Activated CD4-positive, alpha-beta memory T cell treated with anti-CD3 and anti-CD28 coated beads for 36 hours (primary cell): ENCODE measurements around the gene LGALS9C. TPM values are rescaled to one million over a fixed set of nuclear protein-coding genes. Genes with fewer than 3 reads are reported as not detected.
"Not testable (repeated sequence)": the region's sequence is repeated elsewhere in the genome, so short reads cannot be mapped to it uniquely, and the experiment has no call there.

Experiments used
- CTCF ChIA-PET: fragments of 350-600 bp; sonication (Branson Sonifier 250); formaldehyde crosslinking; loops from one replicate; lab custom pipeline; 2021; ENCODE audit warnings: antibody characterized with exemption, inconsistent platforms; lab: Charles Lee
- POLR2A ChIA-PET: fragments of 350-600 bp; sonication (Branson Sonifier 250); formaldehyde crosslinking; loops from one replicate; lab custom pipeline; 2021; ENCODE audit warnings: antibody characterized with exemption; lab: Charles Lee
- DNase-seq: peaks from one replicate; pipeline ENCODE4 v3.0.0-alpha.2; 2020
- H3K27ac Mint-ChIP-seq: one replicate; pipeline ENCODE4 v1.8.0; 2021; ENCODE audit warnings: mixed read lengths
- H3K27me3 Mint-ChIP-seq: one replicate; pipeline ENCODE4 v1.8.0; 2021; ENCODE audit warnings: mixed read lengths
- H3K36me3 Mint-ChIP-seq: one replicate; pipeline ENCODE4 v1.8.0; 2021; ENCODE audit warnings: mixed read lengths
- H3K4me1 Mint-ChIP-seq: one replicate; pipeline ENCODE4 v1.8.0; 2021; ENCODE audit warnings: low read depth, mixed read lengths
- H3K4me3 Mint-ChIP-seq: one replicate; pipeline ENCODE4 v1.8.0; 2021; ENCODE audit warnings: mild to moderate bottlenecking, mixed read lengths
- H3K9me3 Mint-ChIP-seq: one replicate; pipeline ENCODE4 v1.8.0; 2021; ENCODE audit warnings: mixed read lengths
- intact Hi-C: fragments of 100-400 bp; cut with micrococcal nuclease; formaldehyde crosslinking; loops from one replicate; pipeline ENCODE4 v1.15.1; 2023
- total RNA-seq, 2 experiments: library from RNA; stranded (reverse); gene quantifications; one replicate each; pipeline ENCODE4 v1.2.3, GENCODE V29; 2021

The LGALS9C gene
- total RNA-seq, 2 experiments from 2014 or later: 0.19 TPM; not detected in 1

- H3K27ac Mint-ChIP-seq, POLR2A ChIA-PET, H3K4me1 Mint-ChIP-seq, H3K4me3 Mint-ChIP-seq, intact Hi-C loops, H3K9me3 Mint-ChIP-seq, CTCF ChIA-PET, H3K27me3 Mint-ChIP-seq, DNase-seq, H3K36me3 Mint-ChIP-seq: not testable (repeated sequence)
Observed at GRCh38 chr17:18466250-18466983, 10.2 kb upstream of the LGALS9C start.

- H3K36me3 Mint-ChIP-seq, H3K9me3 Mint-ChIP-seq, CTCF ChIA-PET, H3K27ac Mint-ChIP-seq, DNase-seq, H3K4me1 Mint-ChIP-seq, H3K4me3 Mint-ChIP-seq, intact Hi-C loops, H3K27me3 Mint-ChIP-seq, POLR2A ChIA-PET: not testable (repeated sequence)
Observed at GRCh38 chr17:18467001-18467400, 9.6 kb upstream of the LGALS9C start.

DNA sequence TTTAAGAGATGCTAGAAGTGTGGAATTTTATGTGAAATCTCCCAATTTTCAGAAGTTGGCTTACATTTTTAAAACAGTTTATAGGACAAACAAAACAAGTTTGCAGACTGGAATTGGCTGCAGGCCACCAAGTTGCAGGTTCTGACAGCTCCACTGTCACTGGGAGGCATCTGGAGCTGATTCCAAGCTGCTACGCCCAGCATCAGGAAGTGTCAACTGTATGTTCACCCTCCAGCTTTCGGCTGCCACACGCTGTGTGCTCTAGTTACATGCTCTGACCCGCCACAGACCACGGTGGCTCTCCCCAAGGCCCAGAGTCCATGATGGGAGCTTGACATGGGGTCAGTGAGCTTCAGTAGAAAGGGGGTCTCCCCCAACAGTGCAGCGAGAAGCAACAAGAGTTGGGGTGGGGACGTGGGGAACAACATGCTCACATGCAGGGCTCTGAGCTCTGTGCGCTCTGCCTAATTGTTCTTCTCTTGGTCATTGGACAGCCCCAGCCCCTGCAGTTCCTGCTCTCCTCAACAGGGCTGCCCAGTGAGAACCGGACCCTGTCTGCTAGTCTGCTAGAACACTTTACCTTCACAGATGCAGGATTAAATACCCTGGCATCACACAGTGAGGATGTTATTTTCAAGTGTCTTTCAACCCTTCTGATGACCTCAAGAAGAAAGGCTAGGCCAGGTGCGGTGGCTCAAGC, 8.0 kb upstream of the LGALS9C start:
- DNase-seq, H3K27me3 Mint-ChIP-seq, CTCF ChIA-PET, H3K36me3 Mint-ChIP-seq, intact Hi-C loops, H3K4me3 Mint-ChIP-seq, H3K9me3 Mint-ChIP-seq, H3K27ac Mint-ChIP-seq, POLR2A ChIA-PET, H3K4me1 Mint-ChIP-seq: not testable (repeated sequence)

- H3K9me3 Mint-ChIP-seq, intact Hi-C loops, H3K4me1 Mint-ChIP-seq, DNase-seq, CTCF ChIA-PET, H3K27me3 Mint-ChIP-seq, H3K36me3 Mint-ChIP-seq, H3K4me3 Mint-ChIP-seq, H3K27ac Mint-ChIP-seq, POLR2A ChIA-PET: not testable (repeated sequence)
Observed at GRCh38 chr17:18469837-18470236, 6.8 kb upstream of the LGALS9C start.

DNA sequence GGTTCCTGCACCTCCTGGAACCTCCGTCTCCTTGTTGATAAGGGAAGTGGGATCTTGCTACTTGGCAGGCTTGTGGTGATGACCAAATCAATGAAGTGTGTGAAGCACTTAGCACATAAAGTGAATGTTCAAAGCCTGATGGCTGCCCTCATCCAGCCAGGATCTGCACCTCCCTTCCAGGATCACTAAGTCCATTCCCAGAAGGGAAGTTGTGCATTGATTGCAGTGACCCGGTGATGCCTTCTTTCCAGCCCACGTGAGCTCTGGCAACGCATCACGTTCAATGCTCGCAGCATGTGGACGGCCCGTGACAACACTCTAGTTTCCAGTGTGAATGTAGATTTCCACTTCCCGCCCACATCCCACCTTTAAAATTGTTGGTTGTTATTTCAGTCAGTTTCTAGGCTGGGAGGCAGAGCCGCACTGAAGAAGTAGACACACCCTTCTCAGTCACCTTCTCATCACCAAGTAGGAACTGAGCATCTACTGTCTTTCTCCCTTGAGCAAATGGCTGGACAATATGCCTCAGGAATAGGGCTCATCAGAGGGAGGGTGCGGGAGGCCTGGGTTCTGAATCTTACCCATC, 6.2 kb upstream of the LGALS9C start:
- POLR2A ChIA-PET, H3K9me3 Mint-ChIP-seq, H3K27me3 Mint-ChIP-seq, H3K4me1 Mint-ChIP-seq, H3K27ac Mint-ChIP-seq, H3K4me3 Mint-ChIP-seq, H3K36me3 Mint-ChIP-seq, CTCF ChIA-PET, intact Hi-C loops, DNase-seq: not testable (repeated sequence)

DNA sequence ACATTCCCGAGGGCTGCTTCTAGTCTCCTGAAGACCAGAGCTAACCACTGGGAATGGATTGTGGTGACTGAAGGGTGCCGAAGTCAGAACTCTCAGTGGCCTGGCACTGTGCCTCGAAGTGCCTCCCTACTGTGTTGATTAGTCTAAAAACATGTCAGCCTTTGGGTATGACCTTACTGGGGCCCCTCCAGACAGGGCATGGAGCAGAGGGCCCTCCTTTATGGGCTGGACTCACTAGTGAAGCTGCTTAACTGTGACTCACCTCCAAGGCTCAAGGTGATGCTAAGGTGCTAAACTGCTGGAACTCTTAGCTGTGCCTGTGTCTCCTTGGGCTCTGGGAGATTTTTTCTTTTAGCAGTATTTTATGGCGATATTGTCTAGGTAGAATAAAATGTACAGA, 2.6 kb upstream of the LGALS9C start:
- POLR2A ChIA-PET, H3K27me3 Mint-ChIP-seq, CTCF ChIA-PET, intact Hi-C loops, H3K27ac Mint-ChIP-seq, H3K4me1 Mint-ChIP-seq, H3K36me3 Mint-ChIP-seq, H3K4me3 Mint-ChIP-seq, DNase-seq, H3K9me3 Mint-ChIP-seq: not testable (repeated sequence)

GRCh38 chr17:18474754-18475153, 1.8 kb upstream of the LGALS9C start:
- H3K36me3 Mint-ChIP-seq, H3K27me3 Mint-ChIP-seq, H3K4me1 Mint-ChIP-seq, H3K4me3 Mint-ChIP-seq, H3K27ac Mint-ChIP-seq, H3K9me3 Mint-ChIP-seq, POLR2A ChIA-PET, intact Hi-C loops, DNase-seq, CTCF ChIA-PET: not testable (repeated sequence)

- POLR2A ChIA-PET, H3K4me3 Mint-ChIP-seq, H3K27ac Mint-ChIP-seq, CTCF ChIA-PET, DNase-seq, H3K4me1 Mint-ChIP-seq, H3K9me3 Mint-ChIP-seq, intact Hi-C loops, H3K27me3 Mint-ChIP-seq, H3K36me3 Mint-ChIP-seq: not testable (repeated sequence)
Observed at GRCh38 chr17:18477367-18477766, 778 bp downstream of the LGALS9C start.

DNA sequence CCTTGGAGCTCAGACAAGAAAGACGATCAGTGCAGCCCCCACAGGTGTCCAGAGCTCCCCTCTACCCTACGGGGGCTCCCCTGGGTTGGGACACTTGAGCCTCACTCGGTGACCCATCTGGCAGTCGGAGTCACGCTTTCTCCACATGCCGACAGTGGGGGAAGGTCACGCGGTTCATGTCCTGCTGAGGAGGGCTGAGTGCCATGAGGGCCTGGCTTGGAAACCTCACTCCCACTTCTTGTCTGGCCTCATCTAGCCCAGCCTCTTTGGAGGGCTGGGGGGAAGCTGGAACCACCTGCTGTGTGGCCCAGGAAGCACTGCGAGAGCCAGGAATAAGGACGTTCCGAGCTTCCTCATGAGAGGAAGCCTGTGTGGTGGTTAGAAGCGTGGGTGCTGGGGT, 1.8 kb downstream of the LGALS9C start:
- H3K4me3 Mint-ChIP-seq, H3K27me3 Mint-ChIP-seq, H3K36me3 Mint-ChIP-seq, H3K4me1 Mint-ChIP-seq, H3K9me3 Mint-ChIP-seq, POLR2A ChIA-PET, CTCF ChIA-PET, DNase-seq, intact Hi-C loops, H3K27ac Mint-ChIP-seq: not testable (repeated sequence)

- POLR2A ChIA-PET, H3K4me1 Mint-ChIP-seq, H3K9me3 Mint-ChIP-seq, H3K27me3 Mint-ChIP-seq, DNase-seq, intact Hi-C loops, H3K27ac Mint-ChIP-seq, CTCF ChIA-PET, H3K4me3 Mint-ChIP-seq, H3K36me3 Mint-ChIP-seq: not testable (repeated sequence)
Observed at GRCh38 chr17:18478977-18479595, 2.5 kb downstream of the LGALS9C start.

- CTCF ChIA-PET, DNase-seq, H3K4me3 Mint-ChIP-seq, H3K4me1 Mint-ChIP-seq, POLR2A ChIA-PET, H3K27ac Mint-ChIP-seq, H3K27me3 Mint-ChIP-seq, H3K36me3 Mint-ChIP-seq, intact Hi-C loops, H3K9me3 Mint-ChIP-seq: not testable (repeated sequence)
Observed at GRCh38 chr17:18481775-18482174, 5.2 kb downstream of the LGALS9C start.

DNA sequence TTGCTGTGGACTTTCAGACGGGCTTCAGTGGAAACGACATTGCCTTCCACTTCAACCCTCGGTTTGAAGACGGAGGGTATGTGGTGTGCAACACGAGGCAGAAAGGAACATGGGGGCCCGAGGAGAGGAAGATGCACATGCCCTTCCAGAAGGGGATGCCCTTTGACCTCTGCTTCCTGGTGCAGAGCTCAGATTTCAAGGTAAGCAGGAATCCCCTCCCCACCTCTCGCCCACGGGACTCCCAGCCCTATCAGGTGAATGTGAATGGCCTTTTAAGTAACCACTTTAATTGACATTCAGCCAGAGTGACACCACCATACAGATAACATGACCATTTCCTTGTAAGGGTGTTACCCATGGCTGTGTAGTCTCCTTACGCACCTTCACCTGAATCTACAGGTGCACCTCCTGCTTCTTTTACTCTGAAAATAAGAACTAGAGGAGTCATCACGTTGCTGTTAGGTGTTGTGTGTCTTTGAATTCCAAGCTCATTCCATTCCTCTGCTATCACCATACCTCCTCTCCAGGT, 9.4 kb downstream of the LGALS9C start:
- H3K9me3 Mint-ChIP-seq, H3K4me3 Mint-ChIP-seq, H3K27ac Mint-ChIP-seq, H3K27me3 Mint-ChIP-seq, H3K36me3 Mint-ChIP-seq, H3K4me1 Mint-ChIP-seq, DNase-seq, intact Hi-C loops, POLR2A ChIA-PET, CTCF ChIA-PET: not testable (repeated sequence)
